Left forelimb (tissue), 1 donor: ENCODE measurements around the gene CRAMP1.
"Not testable (repeated sequence)": the region's sequence is repeated elsewhere in the genome, so short reads cannot be mapped to it uniquely, and the experiment has no call there.

Source experiments
- DNase-seq: peaks from one replicate; pipeline ENCODE4 v3.0.0-alpha.2; 2018; ENCODE audit warnings: low spot score

The CRAMP1 gene

GRCh38 chr16:1612320-1613111 is at the start of gene CRAMP1:
Gene CRAMP1, plus strand, starts transcription at chr16:1612360. Its CDS starts 2,280 bp downstream, at chr16:1614640.
- no peak for DNase-seq

- DNase-seq, result no peak
Observed at GRCh38 chr16:1563786-1564185, 48.4 kb upstream of the CRAMP1 start.

- no peak for DNase-seq
Observed at GRCh38 chr16:1564325-1564724, 47.8 kb upstream of the CRAMP1 start.

GRCh38 chr16:1565083-1565805 is 46.9 kb upstream of the CRAMP1 start:
- no peak for DNase-seq

GRCh38 chr16:1567988-1568387 is 44.2 kb upstream of the CRAMP1 start:
- no peak for DNase-seq

- no peak for DNase-seq
Observed at GRCh38 chr16:1571012-1571671, 41.0 kb upstream of the CRAMP1 start.

- DNase-seq, result no peak
Observed at GRCh38 chr16:1572673-1573072, 39.5 kb upstream of the CRAMP1 start.

- no peak for DNase-seq
Observed at GRCh38 chr16:1573301-1573700, 38.9 kb upstream of the CRAMP1 start.

GRCh38 chr16:1575578-1575977 is 36.6 kb upstream of the CRAMP1 start:
- no peak for DNase-seq

- DNase-seq, result no peak
Observed at GRCh38 chr16:1579214-1579613, 32.9 kb upstream of the CRAMP1 start.

GRCh38 chr16:1580256-1580655 is 31.9 kb upstream of the CRAMP1 start:
- no peak for DNase-seq

- DNase-seq, result no peak
Observed at GRCh38 chr16:1580956-1581355, 31.2 kb upstream of the CRAMP1 start.

GRCh38 chr16:1581804-1582203 is 30.4 kb upstream of the CRAMP1 start:
- DNase-seq, result no peak

GRCh38 chr16:1583180-1583579 is 29.0 kb upstream of the CRAMP1 start:
- DNase-seq, result no peak

GRCh38 chr16:1584926-1585484 is 27.2 kb upstream of the CRAMP1 start:
- no peak for DNase-seq

- no peak for DNase-seq
Observed at GRCh38 chr16:1590366-1590765, 21.8 kb upstream of the CRAMP1 start.

- no peak for DNase-seq
Observed at GRCh38 chr16:1590930-1591705, 21.0 kb upstream of the CRAMP1 start.

- no peak for DNase-seq
Observed at GRCh38 chr16:1592446-1592845, 19.7 kb upstream of the CRAMP1 start.

- not testable (repeated sequence) for DNase-seq
Observed at GRCh38 chr16:1595511-1595910, 16.6 kb upstream of the CRAMP1 start.

GRCh38 chr16:1596516-1596915 is 15.6 kb upstream of the CRAMP1 start:
- no peak for DNase-seq

- no peak for DNase-seq
Observed at GRCh38 chr16:1597154-1597553, 15.0 kb upstream of the CRAMP1 start.

GRCh38 chr16:1601031-1601430 is 11.1 kb upstream of the CRAMP1 start:
- no peak for DNase-seq
